PFSK-1 (cell line): ENCODE measurements around the gene BMF.

Experiments
- FOXP2 ChIP-seq: optimal IDR thresholded peaks from 2 replicates; pipeline ENCODE3; 2011; ENCODE audit warnings: borderline replicate concordance, control low read depth, inconsistent platforms; ENCODE audit not compliant: insufficient read depth; ENCODE audit errors: extremely low read length, extremely low read depth
- TF ChIP-seq, protein P1 (sequence below), 2 experiments: IDR thresholded peaks; 2 replicates each; pipeline versions ENCODE4 v1.6.1 to v1.8.0; 2011 to 2012; ENCODE audit warnings: low read depth in 2 of 2, low read length in 2 of 2, control low read depth in 1 of 2, inconsistent platforms in 1 of 2, mild to moderate bottlenecking in 1 of 2, moderate library complexity in 1 of 2; ENCODE audit not compliant: insufficient read depth in 1 of 2

DNA sequence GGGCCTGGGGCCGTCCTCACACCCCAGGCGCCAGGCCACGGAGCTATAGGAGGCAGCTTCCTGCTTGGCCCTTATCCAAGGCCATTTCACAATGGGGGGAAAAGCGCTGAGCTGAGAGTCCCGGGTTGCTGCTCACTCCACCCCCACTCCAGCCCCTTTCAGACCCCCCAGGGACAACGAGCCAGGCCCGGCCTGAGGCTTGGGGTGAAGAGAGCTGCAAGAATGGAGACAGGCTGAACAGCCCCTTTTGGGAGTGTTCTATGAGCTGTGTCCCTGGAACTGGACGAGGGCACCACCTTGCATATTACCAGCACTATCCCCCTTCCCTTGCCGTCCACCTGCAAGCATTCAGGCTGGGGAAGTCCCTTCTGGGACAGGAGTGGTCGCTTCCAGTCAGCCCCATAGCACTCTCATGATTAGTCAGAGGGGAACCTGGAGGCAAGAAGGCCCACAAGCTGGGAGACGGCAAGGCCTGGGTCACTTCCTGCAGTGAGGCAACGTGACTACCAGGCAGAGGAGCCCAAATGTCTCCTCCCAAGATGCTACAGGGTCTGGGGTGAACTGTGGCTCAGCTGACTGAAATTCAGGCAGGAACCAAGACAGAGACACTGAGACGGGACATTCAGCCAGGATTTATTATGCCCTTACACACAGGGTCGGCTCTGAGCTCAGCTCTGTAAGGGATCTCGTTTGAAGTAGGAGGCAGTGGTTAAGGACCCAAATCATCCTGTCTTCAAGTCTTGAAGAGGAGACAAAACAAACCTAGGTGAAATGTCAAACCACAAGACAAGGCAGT, 61.1 kb downstream of the BMF start:
- no peak for TF ChIP-seq FOXP2
- TF ChIP-seq, protein P1, sequence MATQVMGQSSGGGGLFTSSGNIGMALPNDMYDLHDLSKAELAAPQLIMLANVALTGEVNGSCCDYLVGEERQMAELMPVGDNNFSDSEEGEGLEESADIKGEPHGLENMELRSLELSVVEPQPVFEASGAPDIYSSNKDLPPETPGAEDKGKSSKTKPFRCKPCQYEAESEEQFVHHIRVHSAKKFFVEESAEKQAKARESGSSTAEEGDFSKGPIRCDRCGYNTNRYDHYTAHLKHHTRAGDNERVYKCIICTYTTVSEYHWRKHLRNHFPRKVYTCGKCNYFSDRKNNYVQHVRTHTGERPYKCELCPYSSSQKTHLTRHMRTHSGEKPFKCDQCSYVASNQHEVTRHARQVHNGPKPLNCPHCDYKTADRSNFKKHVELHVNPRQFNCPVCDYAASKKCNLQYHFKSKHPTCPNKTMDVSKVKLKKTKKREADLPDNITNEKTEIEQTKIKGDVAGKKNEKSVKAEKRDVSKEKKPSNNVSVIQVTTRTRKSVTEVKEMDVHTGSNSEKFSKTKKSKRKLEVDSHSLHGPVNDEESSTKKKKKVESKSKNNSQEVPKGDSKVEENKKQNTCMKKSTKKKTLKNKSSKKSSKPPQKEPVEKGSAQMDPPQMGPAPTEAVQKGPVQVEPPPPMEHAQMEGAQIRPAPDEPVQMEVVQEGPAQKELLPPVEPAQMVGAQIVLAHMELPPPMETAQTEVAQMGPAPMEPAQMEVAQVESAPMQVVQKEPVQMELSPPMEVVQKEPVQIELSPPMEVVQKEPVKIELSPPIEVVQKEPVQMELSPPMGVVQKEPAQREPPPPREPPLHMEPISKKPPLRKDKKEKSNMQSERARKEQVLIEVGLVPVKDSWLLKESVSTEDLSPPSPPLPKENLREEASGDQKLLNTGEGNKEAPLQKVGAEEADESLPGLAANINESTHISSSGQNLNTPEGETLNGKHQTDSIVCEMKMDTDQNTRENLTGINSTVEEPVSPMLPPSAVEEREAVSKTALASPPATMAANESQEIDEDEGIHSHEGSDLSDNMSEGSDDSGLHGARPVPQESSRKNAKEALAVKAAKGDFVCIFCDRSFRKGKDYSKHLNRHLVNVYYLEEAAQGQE (IDR thresholded peaks at IDR 0.05; ENCODE audit: insufficient read depth in 1 of 2, low read depth in 2 of 2, low read length in 2 of 2), result no peak
